Loucy (cell line): Measurements from ENCODE around the gene FGGY.

ENCODE experiments used
- H2AFZ ChIP-seq: fragments of 200-600 bp; sonication (generic); 2 replicates; pipeline ENCODE4 v1.6.0; 2016; ENCODE audit warnings: antibody characterized with exemption, mild to moderate bottlenecking, low read length, moderate library complexity
- H3F3A ChIP-seq: fragments of 200-600 bp; 2 replicates; pipeline ENCODE4 v1.6.0; 2016; ENCODE audit warnings: antibody characterized with exemption, low read depth, mild to moderate bottlenecking
- H3K27me3 ChIP-seq: fragments of 200-600 bp; sonication (generic); 2 replicates; pipeline ENCODE4 v1.6.1; 2014; ENCODE audit warnings: low read length, mild to moderate bottlenecking; ENCODE audit not compliant: insufficient read depth, poor library complexity, severe bottlenecking
- H3K36me3 ChIP-seq: fragments of 200-600 bp; sonication (generic); 2 replicates; pipeline ENCODE4 v1.6.1; 2016; ENCODE audit warnings: low read length; ENCODE audit not compliant: insufficient read depth
- H3K4me1 ChIP-seq: fragments of 200-600 bp; sonication (generic); 2 replicates; pipeline ENCODE4 v1.5.1; 2014; ENCODE audit warnings: low read length, mild to moderate bottlenecking; ENCODE audit not compliant: insufficient read depth, poor library complexity, severe bottlenecking
- H3K4me2 ChIP-seq: fragments of 200-600 bp; sonication (generic); 2 replicates; pipeline ENCODE4 v1.6.0; 2014; ENCODE audit warnings: antibody characterized with exemption, low read length, low read depth, mild to moderate bottlenecking; ENCODE audit not compliant: poor library complexity, severe bottlenecking
- H3K4me3 ChIP-seq: fragments of 200-600 bp; sonication (generic); 2 replicates; pipeline ENCODE4 v1.5.1; 2014; ENCODE audit warnings: low read length, mild to moderate bottlenecking, mixed read lengths; ENCODE audit not compliant: poor library complexity, severe bottlenecking
- H3K79me2 ChIP-seq: fragments of 200-600 bp; sonication (generic); 2 replicates; pipeline ENCODE4 v1.6.1; 2014; ENCODE audit warnings: low read length; ENCODE audit not compliant: insufficient read depth
- H3K9ac ChIP-seq: fragments of 200-600 bp; sonication (generic); 2 replicates; pipeline ENCODE4 v1.6.0; 2014; ENCODE audit warnings: mild to moderate bottlenecking, low read depth, low read length, moderate library complexity; ENCODE audit not compliant: poor library complexity, severe bottlenecking
- H3K9me2 ChIP-seq: fragments of 200-600 bp; sonication (generic); replicated peaks from 2 replicates; pipeline ENCODE4 v1.6.1; 2016; ENCODE audit warnings: low read depth, low read length, mixed read lengths
- H3K9me3 ChIP-seq: fragments of 200-600 bp; sonication (generic); 2 replicates; pipeline ENCODE4 v1.6.1; 2014; ENCODE audit warnings: mild to moderate bottlenecking, antibody characterized with exemption, low read length, low read depth; ENCODE audit not compliant: insufficient read depth
- H4K20me1 ChIP-seq: fragments of 200-600 bp; sonication (generic); 2 replicates; pipeline ENCODE4 v1.6.0; 2014; ENCODE audit warnings: antibody characterized with exemption, low read length, mild to moderate bottlenecking; ENCODE audit not compliant: insufficient read depth, poor library complexity, severe bottlenecking
- CTCF ChIP-seq: fragments of 200-600 bp; sonication (generic); conservative IDR thresholded peaks from 2 replicates; pipeline ENCODE4 v1.5.1; 2014; ENCODE audit warnings: mild to moderate bottlenecking, antibody characterized with exemption, low read length
- EZH2phosphoT487 ChIP-seq: fragments of 200-600 bp; IDR thresholded peaks from 2 replicates; pipeline ENCODE4 v1.6.1; 2018; ENCODE audit warnings: antibody characterized with exemption, mild to moderate bottlenecking, moderate library complexity, borderline replicate concordance

The FGGY gene

GRCh38 chr1:59355361-59355760, 58.5 kb downstream of the FGGY start:
- H3K4me2 ChIP-seq = no peak overlapping the region
- H3K27me3 ChIP-seq = no peaks in the 10 kb centered on the region
- H3F3A ChIP-seq = no peaks in the 10 kb centered on the region
- H4K20me1 ChIP-seq = no peaks in the 10 kb centered on the region
- TF ChIP-seq CTCF = no peak
- TF ChIP-seq EZH2phosphoT487 = no peak
- no peaks in the 10 kb centered on the region for H3K36me3 ChIP-seq
- no peaks in the 10 kb centered on the region for H3K9me2 ChIP-seq
- H3K4me3 ChIP-seq = no peak overlapping the region
- no peaks in the 10 kb centered on the region for H3K79me2 ChIP-seq
- H3K9ac ChIP-seq = no peak overlapping the region
- H3K9me3 ChIP-seq = no peaks in the 10 kb centered on the region
- H2AFZ ChIP-seq = no peak overlapping the region
- peaks cover 16% of the 10 kb centered on the region for H3K4me1 ChIP-seq

- Histone ChIP-seq H3K79me2 (no peaks in the 10 kb centered on the region), H3F3A (no peaks in the 10 kb centered on the region), H3K9me3 (no peaks in the 10 kb centered on the region), H3K4me3 (no peak overlapping the region), H3K4me2 (no peak overlapping the region), H3K27me3 (no peaks in the 10 kb centered on the region), H3K36me3 (no peaks in the 10 kb centered on the region), H2AFZ (no peak overlapping the region), H3K4me1 (peaks cover 16% of the 10 kb centered on the region), H4K20me1 (no peaks in the 10 kb centered on the region), H3K9me2 (no peaks in the 10 kb centered on the region), H3K9ac (no peak overlapping the region)
- TF ChIP-seq EZH2phosphoT487 = no peak
- no peak for TF ChIP-seq CTCF
Observed at GRCh38 chr1:59356627-59357026, 59.7 kb downstream of the FGGY start.

DNA sequence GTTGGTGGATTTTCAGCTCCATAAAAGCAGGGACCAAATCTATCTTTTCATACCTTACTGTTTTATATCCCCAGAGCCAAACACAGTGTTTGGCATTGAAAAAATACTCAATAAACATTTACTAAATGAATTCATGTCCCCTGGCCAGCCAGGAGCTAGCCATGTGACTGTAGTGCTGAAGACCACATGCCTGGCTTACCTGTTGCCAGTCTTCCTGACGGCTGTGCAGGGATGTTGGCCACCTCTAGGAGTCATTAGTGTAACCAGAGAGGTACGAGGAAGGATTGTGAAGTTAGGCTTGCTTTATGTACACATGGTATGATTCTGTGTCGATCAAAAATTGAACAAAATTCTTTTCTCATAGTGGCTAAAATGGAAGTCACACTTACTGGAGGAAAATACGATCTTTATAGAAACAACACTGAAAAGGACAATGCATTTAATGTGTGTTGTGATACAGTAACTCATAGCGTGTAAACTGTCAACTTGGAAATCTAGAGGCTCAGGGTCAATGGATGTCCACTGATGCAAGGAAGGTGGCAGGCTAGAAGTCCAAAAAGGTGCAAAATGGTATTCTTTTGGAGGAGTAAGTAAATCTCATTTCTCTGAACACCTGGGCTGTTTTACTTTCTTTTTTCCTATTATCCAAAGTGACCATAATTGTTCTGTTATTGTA, 60.9 kb downstream of the FGGY start:
- no peak for TF ChIP-seq EZH2phosphoT487
- no peak for TF ChIP-seq CTCF
- Histone ChIP-seq H4K20me1 (no peaks in the 10 kb centered on the region), H3F3A (no peaks in the 10 kb centered on the region), H3K27me3 (no peaks in the 10 kb centered on the region), H3K9me3 (no peaks in the 10 kb centered on the region), H2AFZ (no peak overlapping the region), H3K9ac (no peak overlapping the region), H3K9me2 (no peaks in the 10 kb centered on the region), H3K79me2 (no peaks in the 10 kb centered on the region), H3K36me3 (no peaks in the 10 kb centered on the region), H3K4me3 (no peak overlapping the region), H3K4me1 (peaks cover 8% of the 10 kb centered on the region), H3K4me2 (no peak overlapping the region)
